MM.1S (cell line): Measurements from ENCODE around the gene BMAL1.
"Not testable (repeated sequence)": the region's sequence is repeated elsewhere in the genome, so short reads cannot be mapped to it uniquely, and the experiment has no call there.

Experiments
- DNase-seq: peaks from one replicate; pipeline ENCODE4 v3.0.0-alpha.2; 2015
- H2AFZ ChIP-seq: fragments of 300-600 bp; sonication (generic); 2 replicates; pipeline ENCODE4 v1.6.0; 2016; ENCODE audit warnings: antibody characterized with exemption, low read length
- H3F3A ChIP-seq: fragments of 300-600 bp; sonication (generic); 2 replicates; pipeline ENCODE4 v1.6.1; 2016; ENCODE audit warnings: mild to moderate bottlenecking, antibody characterized with exemption, low read length, moderate library complexity, mixed read lengths; ENCODE audit not compliant: insufficient read depth
- H3K27ac ChIP-seq: fragments of 300-600 bp; sonication (generic); 2 replicates; pipeline ENCODE4 v1.5.1; 2016; ENCODE audit warnings: mild to moderate bottlenecking, low read length
- H3K27me3 ChIP-seq: fragments of 300-600 bp; sonication (generic); replicated peaks from 2 replicates; pipeline ENCODE4 v1.6.0; 2016; ENCODE audit warnings: low read length; ENCODE audit not compliant: insufficient read depth
- H3K36me3 ChIP-seq: fragments of 300-600 bp; sonication (generic); replicated peaks from 2 replicates; pipeline ENCODE4 v1.6.1; 2016; ENCODE audit warnings: mild to moderate bottlenecking, low read length, mixed read lengths; ENCODE audit not compliant: insufficient read depth
- H3K4me1 ChIP-seq: fragments of 300-600 bp; sonication (generic); 2 replicates; pipeline ENCODE4 v1.6.1; 2016; ENCODE audit warnings: low read length, mixed read lengths
- H3K4me2 ChIP-seq: fragments of 300-600 bp; sonication (generic); 2 replicates; pipeline ENCODE4 v1.6.0; 2016; ENCODE audit warnings: low read depth, low read length
- H3K4me3 ChIP-seq: fragments of 300-600 bp; sonication (generic); 2 replicates; pipeline ENCODE4 v1.5.1; 2016; ENCODE audit warnings: low read length, mixed read lengths
- H3K79me2 ChIP-seq: fragments of 300-600 bp; sonication (generic); 2 replicates; pipeline ENCODE4 v1.6.1; 2016; ENCODE audit warnings: mixed run types, low read length, mixed read lengths
- H3K9ac ChIP-seq: fragments of 300-600 bp; sonication (generic); 2 replicates; pipeline ENCODE4 v1.6.1; 2016; ENCODE audit warnings: low read length, mixed read lengths
- H3K9me2 ChIP-seq: fragments of 300-600 bp; sonication (generic); replicated peaks from 2 replicates; pipeline ENCODE4 v1.6.1; 2016; ENCODE audit warnings: mild to moderate bottlenecking, low read length, mixed read lengths; ENCODE audit not compliant: insufficient read depth
- H3K9me3 ChIP-seq: fragments of 300-600 bp; sonication (generic); replicated peaks from 2 replicates; pipeline ENCODE4 v1.6.1; 2016; ENCODE audit warnings: mild to moderate bottlenecking, low read length, mixed read lengths; ENCODE audit not compliant: insufficient read depth
- H4K20me1 ChIP-seq: fragments of 300-600 bp; sonication (generic); 2 replicates; pipeline ENCODE4 v1.6.1; 2016; ENCODE audit warnings: mild to moderate bottlenecking, low read length, moderate library complexity, mixed read lengths; ENCODE audit not compliant: insufficient read depth
- EZH2 ChIP-seq: fragments of 300-600 bp; sonication (generic); optimal IDR thresholded peaks from 2 replicates; pipeline ENCODE3; 2017; ENCODE audit warnings: low read depth, mild to moderate bottlenecking, antibody characterized with exemption, low read length, mixed read lengths
- EZH2phosphoT487 ChIP-seq: fragments of 300-600 bp; sonication (generic); IDR thresholded peaks from 2 replicates; pipeline ENCODE4 v1.6.1; 2018; ENCODE audit warnings: antibody characterized with exemption, low read length
- TF ChIP-seq, protein P1 (sequence below): fragments of 300-600 bp; sonication (generic); IDR thresholded peaks from 2 replicates; pipeline ENCODE4 v1.5.1; 2016; ENCODE audit warnings: antibody characterized with exemption, low read length, mixed read lengths

The BMAL1 gene

DNA sequence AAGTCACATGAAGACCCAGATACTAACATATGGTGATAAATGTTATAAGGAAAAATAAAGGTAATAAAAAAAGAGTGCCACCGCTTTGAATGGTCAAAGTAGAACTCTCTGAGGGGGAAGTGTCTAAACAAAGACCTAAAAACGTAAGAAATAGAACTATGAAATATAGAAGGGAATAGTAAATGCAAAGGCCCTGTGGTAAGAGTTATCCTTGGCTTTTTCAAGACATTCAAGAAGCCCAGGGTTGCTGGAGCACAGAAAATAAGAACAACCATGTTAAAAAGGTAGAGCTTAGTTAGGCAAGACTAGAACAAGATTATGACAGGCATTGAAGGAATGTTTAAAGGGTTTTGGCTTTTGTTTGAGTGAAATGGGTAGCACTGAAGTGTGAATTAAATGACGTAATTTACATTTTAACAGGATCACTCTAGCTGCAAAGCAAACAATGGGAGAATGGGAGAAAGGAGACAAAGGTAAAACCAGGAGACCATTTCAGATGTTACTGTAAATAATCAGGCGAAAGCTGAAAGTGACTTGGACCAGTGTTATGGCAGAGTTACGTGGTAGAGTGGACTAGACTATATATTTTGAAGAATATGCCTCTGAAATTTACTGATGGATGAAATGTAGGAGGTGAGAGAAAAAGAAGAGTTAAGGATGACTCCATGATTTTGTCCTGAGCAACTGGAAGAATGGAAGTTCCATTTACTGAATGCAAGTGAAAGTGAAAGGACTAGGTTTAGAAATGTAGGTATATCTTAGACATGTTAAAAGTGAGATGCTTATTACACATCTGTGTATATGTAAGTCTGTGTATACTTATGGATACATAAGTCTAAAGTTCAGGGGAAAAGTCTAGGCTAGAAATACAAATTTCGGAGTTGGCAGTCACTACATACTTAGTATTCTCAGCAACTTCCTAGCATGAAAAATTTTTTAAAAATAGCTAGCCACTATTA lies 156.9 kb downstream of the BMAL1 start:
- Histone ChIP-seq H4K20me1 (no peaks in the 10 kb centered on the region), H3K9me3 (no peaks in the 10 kb centered on the region), H3K4me3 (no peak overlapping the region), H3K4me1 (no peaks in the 10 kb centered on the region), H3K79me2 (0 out of 2 replicates have a peak, but pooled peaks cover 3% of the 10 kb centered on the region), H2AFZ (no peak overlapping the region), H3K36me3 (no peaks in the 10 kb centered on the region), H3K9ac (no peak overlapping the region), H3K27ac (no peak overlapping the region), H3K9me2 (no peaks in the 10 kb centered on the region), H3F3A (no peaks in the 10 kb centered on the region), H3K4me2 (no peak overlapping the region), H3K27me3 (no peaks in the 10 kb centered on the region)
- TF ChIP-seq EZH2, result no peak
- no peak for TF ChIP-seq EZH2phosphoT487
- TF ChIP-seq, protein P1, sequence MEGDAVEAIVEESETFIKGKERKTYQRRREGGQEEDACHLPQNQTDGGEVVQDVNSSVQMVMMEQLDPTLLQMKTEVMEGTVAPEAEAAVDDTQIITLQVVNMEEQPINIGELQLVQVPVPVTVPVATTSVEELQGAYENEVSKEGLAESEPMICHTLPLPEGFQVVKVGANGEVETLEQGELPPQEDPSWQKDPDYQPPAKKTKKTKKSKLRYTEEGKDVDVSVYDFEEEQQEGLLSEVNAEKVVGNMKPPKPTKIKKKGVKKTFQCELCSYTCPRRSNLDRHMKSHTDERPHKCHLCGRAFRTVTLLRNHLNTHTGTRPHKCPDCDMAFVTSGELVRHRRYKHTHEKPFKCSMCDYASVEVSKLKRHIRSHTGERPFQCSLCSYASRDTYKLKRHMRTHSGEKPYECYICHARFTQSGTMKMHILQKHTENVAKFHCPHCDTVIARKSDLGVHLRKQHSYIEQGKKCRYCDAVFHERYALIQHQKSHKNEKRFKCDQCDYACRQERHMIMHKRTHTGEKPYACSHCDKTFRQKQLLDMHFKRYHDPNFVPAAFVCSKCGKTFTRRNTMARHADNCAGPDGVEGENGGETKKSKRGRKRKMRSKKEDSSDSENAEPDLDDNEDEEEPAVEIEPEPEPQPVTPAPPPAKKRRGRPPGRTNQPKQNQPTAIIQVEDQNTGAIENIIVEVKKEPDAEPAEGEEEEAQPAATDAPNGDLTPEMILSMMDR, result no peak
- DNase-seq, result no peak

DNA sequence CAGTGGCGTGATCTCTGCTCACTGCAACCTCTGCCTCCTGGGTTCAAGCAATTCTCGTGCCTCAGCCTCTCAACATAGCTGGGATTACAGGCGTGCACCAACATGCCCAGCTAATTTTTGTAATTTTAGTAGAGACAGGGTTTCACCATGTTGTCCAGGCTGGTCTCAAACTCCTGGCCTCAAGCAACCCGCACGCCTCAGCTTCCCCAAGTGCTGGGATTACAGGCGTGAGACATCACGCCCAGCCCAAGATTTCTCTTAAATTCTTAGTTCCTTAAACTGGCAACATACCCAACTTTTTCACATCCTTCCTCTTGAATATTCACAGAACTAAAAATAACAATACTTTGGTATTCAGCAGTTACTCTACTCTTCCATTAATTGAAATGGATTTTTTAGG lies 159.2 kb downstream of the BMAL1 start:
- H3F3A ChIP-seq, H3K9me2 ChIP-seq, H3K27ac ChIP-seq, H4K20me1 ChIP-seq, H3K9me3 ChIP-seq, H3K79me2 ChIP-seq, H3K4me3 ChIP-seq, H3K4me1 ChIP-seq, H3K36me3 ChIP-seq, H3K27me3 ChIP-seq, H3K9ac ChIP-seq, DNase-seq, H2AFZ ChIP-seq, H3K4me2 ChIP-seq: not testable (repeated sequence)
